Measurements from ENCODE around the gene ERVFRD-1. TPM values are rescaled to one million over a fixed set of nuclear protein-coding genes. Genes with fewer than 3 reads are reported as not detected.

Gene ERVFRD-1
- polyA plus RNA-seq, 3 donors = 0.05 to 0.06 TPM; not detected in 1

- Histone ChIP-seq H3K27me3 (ENCODE audit: control insufficient read depth in 2 of 2, insufficient read depth in 2 of 2, low read length in 2 of 2) (peaks cover 0 to 2% of the 10 kb centered on the region in 2 donors), H3K9ac (ENCODE audit: insufficient read depth, low read length, poor library complexity, severe bottlenecking) (no peak overlapping the region), H3K9me3 (replicated peaks in 1 of 2; ENCODE audit: control insufficient read depth in 1 of 2, insufficient read depth in 1 of 2, low read length in 2 of 2) (no peaks in the 10 kb centered on the region), H3K79me2 (ENCODE audit: insufficient read depth, low read length) (no peaks in the 10 kb centered on the region), H3K27ac (ENCODE audit: low read depth in 1 of 2, low read length in 2 of 2) (no peak overlapping the region), H4K20me1 (ENCODE audit: insufficient read depth, low read length) (no peaks in the 10 kb centered on the region), H3K36me3 (replicated peaks in 1 of 2; ENCODE audit: control insufficient read depth in 1 of 2, insufficient read depth in 2 of 2, low read length in 2 of 2) (no peaks in the 10 kb centered on the region), H3K4me1 (ENCODE audit: control insufficient read depth in 1 of 2, insufficient read depth in 2 of 2, low read length in 2 of 2) (no peaks in the 10 kb centered on the region), H2AFZ (ENCODE audit: insufficient read depth, low read depth, low read length, poor library complexity, severe bottlenecking) (no peak overlapping the region), H3K4me2 (replicated peaks; ENCODE audit: extremely low read depth, low read length, poor library complexity, severe bottlenecking) (no peak overlapping the region), H3K4me3 (replicated peaks in 1 of 3; ENCODE audit: low read depth in 2 of 3, low read length in 3 of 3) (no peak overlapping the region)
- no peaks in the 10 kb centered on the region for H3K36me3 Mint-ChIP-seq
- no peak for TF ChIP-seq CTCF (IDR thresholded peaks at IDR 0.05)
- H3K4me3 Mint-ChIP-seq = no peak overlapping the region
- H3K4me1 Mint-ChIP-seq = no peaks in the 10 kb centered on the region
- peaks cover 2 to 8% (median 6%) of the 10 kb centered on the region in 3 donors for H3K27me3 Mint-ChIP-seq (ENCODE audit: low read depth in 3 of 3)
- no CpG with 5 or more reads among the region's 2 CpGs for WGBS (ENCODE audit: insufficient coverage)
- no peak for DNase-seq
- peaks cover 0 to 3% (median 0%) of the 10 kb centered on the region in 7 donors for H3K9me3 Mint-ChIP-seq
- no peak overlapping the region for H3K27ac Mint-ChIP-seq
- intact Hi-C loops (cut with micrococcal nuclease) = no loop called here
Measured at GRCh38 chr6:11062715-11063114, 48.8 kb downstream of the ERVFRD-1 start.

- Histone ChIP-seq H3K4me2 (replicated peaks; ENCODE audit: extremely low read depth, low read length, poor library complexity, severe bottlenecking) (no peak overlapping the region), H2AFZ (ENCODE audit: insufficient read depth, low read depth, low read length, poor library complexity, severe bottlenecking) (no peak overlapping the region), H3K9me3 (replicated peaks in 1 of 2; ENCODE audit: control insufficient read depth in 1 of 2, insufficient read depth in 1 of 2, low read length in 2 of 2) (no peaks in the 10 kb centered on the region), H3K79me2 (ENCODE audit: insufficient read depth, low read length) (no peaks in the 10 kb centered on the region), H3K9ac (ENCODE audit: insufficient read depth, low read length, poor library complexity, severe bottlenecking) (no peak overlapping the region), H3K27me3 (ENCODE audit: control insufficient read depth in 2 of 2, insufficient read depth in 2 of 2, low read length in 2 of 2) (peaks cover 0 to 2% of the 10 kb centered on the region in 2 donors), H3K36me3 (replicated peaks in 1 of 2; ENCODE audit: control insufficient read depth in 1 of 2, insufficient read depth in 2 of 2, low read length in 2 of 2) (no peaks in the 10 kb centered on the region), H3K4me3 (replicated peaks in 1 of 3; ENCODE audit: low read depth in 2 of 3, low read length in 3 of 3) (no peak overlapping the region), H3K4me1 (ENCODE audit: control insufficient read depth in 1 of 2, insufficient read depth in 2 of 2, low read length in 2 of 2) (no peaks in the 10 kb centered on the region), H4K20me1 (ENCODE audit: insufficient read depth, low read length) (no peaks in the 10 kb centered on the region), H3K27ac (ENCODE audit: low read depth in 1 of 2, low read length in 2 of 2) (no peak overlapping the region)
- peaks cover 0 to 3% (median 0%) of the 10 kb centered on the region in 7 donors for H3K9me3 Mint-ChIP-seq
- DNase-seq = no peak
- H3K4me1 Mint-ChIP-seq = no peaks in the 10 kb centered on the region
- intact Hi-C loops (cut with micrococcal nuclease) = no loop called here
- H3K27me3 Mint-ChIP-seq (ENCODE audit: low read depth in 3 of 3) = peaks cover 2 to 8% (median 6%) of the 10 kb centered on the region in 3 donors
- H3K27ac Mint-ChIP-seq = no peak overlapping the region
- H3K36me3 Mint-ChIP-seq = no peaks in the 10 kb centered on the region
- no peak for TF ChIP-seq CTCF (IDR thresholded peaks at IDR 0.05)
- WGBS (ENCODE audit: insufficient coverage) = 100% methylated on average over 1 of the region's 4 CpGs
- no peak overlapping the region for H3K4me3 Mint-ChIP-seq
Measured at GRCh38 chr6:11062083-11062482, 49.4 kb downstream of the ERVFRD-1 start.

All from CD14-positive monocyte (primary cell).